Measurements from ENCODE around the gene MIA3. TPM values are rescaled to one million over a fixed set of nuclear protein-coding genes. Genes with fewer than 3 reads are reported as not detected.
A peak's percentile ranks its signal among the peaks of the same experiment; 100 is the strongest.

MIA3 gene
- total RNA-seq, 1 experiment from 2014 or later, result 29.1 TPM

- in situ Hi-C loops (cut with HindIII; ENCODE audit: low pct_unique_long_range_greater_than_20kb, low sequenced_read_pairs), result no loop called here
- no peak for DNase-seq (ENCODE audit: low read depth, low spot score)
Measured at GRCh38 chr1:222610728-222611127, 7.2 kb upstream of the MIA3 start.

DNA sequence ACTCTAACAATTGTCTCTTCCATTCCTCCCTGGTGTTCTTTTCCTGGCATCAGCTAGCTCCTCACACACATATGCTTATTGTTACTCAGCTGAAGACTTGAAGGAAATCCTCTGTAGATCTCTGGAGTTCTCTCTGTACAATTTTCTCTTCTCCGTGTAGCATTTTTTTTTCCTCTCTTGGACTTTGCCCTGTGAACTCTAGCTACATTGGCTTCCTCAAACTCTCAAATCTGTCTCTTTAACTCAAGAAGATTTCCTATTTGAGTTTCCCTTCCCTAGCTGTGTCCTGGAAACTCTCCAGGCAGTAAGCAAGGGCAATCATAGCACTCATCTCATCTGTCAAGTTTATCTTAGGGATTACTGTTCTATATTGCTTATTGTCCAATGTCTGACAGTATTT is 4.3 kb upstream of the MIA3 start:
- in situ Hi-C loops (cut with HindIII; ENCODE audit: low pct_unique_long_range_greater_than_20kb, low sequenced_read_pairs), result no loop called here
- no peak for DNase-seq (ENCODE audit: low read depth, low spot score)

- in situ Hi-C loops (cut with HindIII; ENCODE audit: low pct_unique_long_range_greater_than_20kb, low sequenced_read_pairs), result no loop called here
- no peak for DNase-seq (ENCODE audit: low read depth, low spot score)
Measured at GRCh38 chr1:222616525-222616924, 1.4 kb upstream of the MIA3 start.

DNA sequence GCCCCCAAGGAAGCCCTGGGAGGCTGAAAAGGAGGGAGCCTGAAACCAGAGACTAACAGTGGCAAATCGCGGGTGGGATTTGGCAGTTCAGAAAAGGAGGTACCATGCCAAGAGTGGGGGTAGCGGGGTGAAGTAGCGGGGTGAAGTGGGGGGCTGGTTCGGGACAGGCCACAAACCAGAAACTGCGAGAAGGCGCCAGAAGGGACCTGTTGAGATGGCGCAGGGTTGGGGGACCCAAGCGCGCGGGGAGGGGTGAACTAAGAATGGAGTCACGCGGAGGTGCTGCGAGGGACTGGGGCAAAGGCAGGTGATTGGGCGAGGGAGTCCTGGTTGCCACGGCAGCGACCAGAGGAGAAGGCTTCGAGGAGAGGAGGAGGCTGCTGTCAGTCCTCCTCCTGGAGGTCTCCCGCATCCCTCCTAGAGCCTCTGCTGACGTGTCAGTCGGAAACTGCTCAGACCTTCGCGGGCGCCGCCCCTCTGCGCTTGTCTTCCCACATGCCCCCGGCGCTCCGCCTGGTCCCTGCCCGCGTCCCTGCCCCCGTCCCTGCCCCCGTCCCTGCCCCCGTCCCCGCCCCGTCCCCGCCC is 438 bp upstream of the MIA3 start:
- DNase-seq (ENCODE audit: low read depth, low spot score), result peak; percentile 85
- in situ Hi-C loops (cut with HindIII; ENCODE audit: low pct_unique_long_range_greater_than_20kb, low sequenced_read_pairs), result no loop called here

- peak; percentile 19 for DNase-seq (ENCODE audit: low read depth, low spot score)
- in situ Hi-C loops (cut with HindIII; ENCODE audit: low pct_unique_long_range_greater_than_20kb, low sequenced_read_pairs), result no loop called here
Measured at GRCh38 chr1:222618880-222619596, 1.1 kb downstream of the MIA3 start.

DNA sequence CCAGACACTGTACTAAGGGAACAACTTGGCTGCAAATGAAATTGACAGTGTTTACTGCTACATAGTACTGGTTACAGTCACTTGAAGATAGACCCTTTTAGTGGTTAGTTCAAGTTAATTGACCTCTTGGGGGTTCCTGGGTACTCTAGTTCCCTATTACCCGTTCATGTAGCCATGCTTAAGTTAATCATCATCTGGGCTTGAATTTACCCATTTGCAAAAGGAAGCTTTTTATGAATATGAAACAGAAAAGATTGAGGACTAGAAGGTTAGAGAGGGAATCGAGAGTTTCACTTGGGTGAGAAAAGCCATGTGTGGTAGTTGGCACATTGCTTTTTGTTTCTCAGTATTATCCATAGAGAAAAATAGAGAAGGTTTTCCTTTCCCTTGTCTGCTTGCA is 2.7 kb downstream of the MIA3 start:
- no peak for DNase-seq (ENCODE audit: low read depth, low spot score)
- in situ Hi-C loops (cut with HindIII; ENCODE audit: low pct_unique_long_range_greater_than_20kb, low sequenced_read_pairs), result no loop called here

DNA sequence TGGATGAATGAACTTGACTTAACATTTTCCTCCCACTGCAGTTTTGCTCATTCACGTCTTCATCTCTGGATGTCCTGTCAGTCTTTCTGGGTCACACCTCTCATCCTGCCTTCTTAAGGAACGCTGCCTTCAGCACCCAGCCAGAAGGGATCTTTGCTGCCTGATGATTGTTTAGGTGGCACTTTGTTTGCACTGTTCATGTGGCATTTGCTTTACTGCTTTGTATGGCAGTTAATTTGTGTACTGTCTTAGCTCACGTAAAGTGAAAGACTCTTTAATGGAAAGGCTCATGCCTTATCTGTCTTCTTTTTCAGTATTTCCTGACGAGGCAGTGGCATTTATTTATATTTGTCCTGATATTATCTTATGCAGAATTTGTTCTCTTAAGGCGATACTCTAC is 4.9 kb downstream of the MIA3 start:
- DNase-seq (ENCODE audit: low read depth, low spot score), result no peak
- in situ Hi-C loops (cut with HindIII; ENCODE audit: low pct_unique_long_range_greater_than_20kb, low sequenced_read_pairs), result no loop called here

GRCh38 chr1:222623458-222623857 is 5.6 kb downstream of the MIA3 start:
- DNase-seq (ENCODE audit: low read depth, low spot score), result no peak
- in situ Hi-C loops (cut with HindIII; ENCODE audit: low pct_unique_long_range_greater_than_20kb, low sequenced_read_pairs), result no loop called here

DNA sequence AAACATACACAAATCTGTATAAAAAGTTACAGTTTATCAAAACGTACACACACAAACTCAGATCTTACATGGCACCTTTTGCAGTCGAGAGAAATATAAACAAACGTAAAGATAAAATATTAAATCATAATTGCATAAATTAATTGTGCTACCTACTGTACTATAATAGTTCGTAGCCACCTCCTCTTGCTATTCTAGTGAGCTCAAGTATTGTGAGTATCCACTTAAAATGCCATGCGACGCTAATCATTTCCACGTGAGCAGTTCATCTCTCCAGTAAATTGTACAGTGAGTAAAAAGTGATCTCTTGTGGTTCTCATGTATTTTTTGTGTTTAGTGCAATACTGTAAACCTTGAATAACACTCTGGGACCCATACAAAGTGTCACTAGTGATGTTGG is 6.3 kb downstream of the MIA3 start:
- no peak for DNase-seq (ENCODE audit: low read depth, low spot score)
- in situ Hi-C loops (cut with HindIII; ENCODE audit: low pct_unique_long_range_greater_than_20kb, low sequenced_read_pairs), result no loop called here

- in situ Hi-C loops (cut with HindIII; ENCODE audit: low pct_unique_long_range_greater_than_20kb, low sequenced_read_pairs), result no loop called here
- no peak for DNase-seq (ENCODE audit: low read depth, low spot score)
Measured at GRCh38 chr1:222627232-222627631, 9.3 kb downstream of the MIA3 start.

DNA sequence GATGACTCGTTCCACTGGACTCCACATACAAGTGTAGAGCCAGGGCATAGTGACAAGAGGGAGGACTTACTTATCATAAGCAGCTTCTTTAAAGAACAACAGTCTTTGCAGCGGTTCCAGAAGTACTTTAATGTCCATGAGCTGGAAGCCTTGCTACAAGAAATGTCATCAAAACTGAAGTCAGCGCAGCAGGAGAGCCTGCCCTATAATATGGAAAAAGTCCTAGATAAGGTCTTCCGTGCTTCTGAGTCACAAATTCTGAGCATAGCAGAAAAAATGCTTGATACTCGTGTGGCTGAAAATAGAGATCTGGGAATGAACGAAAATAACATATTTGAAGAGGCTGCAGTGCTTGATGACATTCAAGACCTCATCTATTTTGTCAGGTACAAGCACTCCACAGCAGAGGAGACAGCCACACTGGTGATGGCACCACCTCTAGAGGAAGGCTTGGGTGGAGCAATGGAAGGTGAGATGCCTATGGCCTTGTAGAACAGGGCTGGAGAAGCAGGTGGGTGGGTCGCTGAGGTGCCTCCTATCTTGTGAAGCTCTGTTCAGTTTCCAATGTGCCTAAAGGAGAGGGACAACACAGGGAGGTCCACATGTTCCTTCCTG is 12.1 kb downstream of the MIA3 start:
- no peak for DNase-seq (ENCODE audit: low read depth, low spot score)
- in situ Hi-C loops (cut with HindIII; ENCODE audit: low pct_unique_long_range_greater_than_20kb, low sequenced_read_pairs), result no loop called here

- no peak for DNase-seq (ENCODE audit: low read depth, low spot score)
- in situ Hi-C loops (cut with HindIII; ENCODE audit: low pct_unique_long_range_greater_than_20kb, low sequenced_read_pairs), result no loop called here
Measured at GRCh38 chr1:222631611-222632208, 13.8 kb downstream of the MIA3 start.

DNA sequence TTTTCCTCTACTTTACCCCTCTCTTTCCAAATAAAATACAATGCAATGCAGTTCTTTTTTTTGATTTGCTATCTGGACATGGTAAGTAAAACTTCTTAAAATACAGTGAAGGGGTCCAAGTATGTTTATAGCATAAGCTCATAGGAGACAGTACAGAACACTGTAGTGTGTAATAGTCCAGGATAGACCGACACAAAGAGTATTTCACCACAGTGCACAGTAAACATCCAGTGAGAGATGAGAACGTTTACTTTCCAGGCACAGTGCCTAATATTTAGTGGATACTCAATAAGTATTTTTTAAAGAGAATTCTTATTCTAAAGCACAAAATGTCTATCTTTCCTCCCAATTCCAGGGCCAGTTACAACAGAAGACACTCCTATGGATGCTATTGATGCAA is 14.9 kb downstream of the MIA3 start:
- DNase-seq (ENCODE audit: low read depth, low spot score), result no peak
- in situ Hi-C loops (cut with HindIII; ENCODE audit: low pct_unique_long_range_greater_than_20kb, low sequenced_read_pairs), result no loop called here

- DNase-seq (ENCODE audit: low read depth, low spot score), result peak; percentile 94
- in situ Hi-C loops (cut with HindIII; ENCODE audit: low pct_unique_long_range_greater_than_20kb, low sequenced_read_pairs), result no loop called here
Measured at GRCh38 chr1:222634180-222635013, 16.5 kb downstream of the MIA3 start.

GRCh38 chr1:222641269-222641948 is 23.5 kb downstream of the MIA3 start:
- in situ Hi-C loops (cut with HindIII; ENCODE audit: low pct_unique_long_range_greater_than_20kb, low sequenced_read_pairs), result no loop called here
- DNase-seq (ENCODE audit: low read depth, low spot score), result peak; percentile 13

GRCh38 chr1:222642468-222642867 is 24.6 kb downstream of the MIA3 start:
- in situ Hi-C loops (cut with HindIII; ENCODE audit: low pct_unique_long_range_greater_than_20kb, low sequenced_read_pairs), result no loop called here
- DNase-seq (ENCODE audit: low read depth, low spot score), result no peak

- DNase-seq (ENCODE audit: low read depth, low spot score), result peak; percentile 59
Measured at GRCh38 chr1:222643606-222643937, 25.7 kb downstream of the MIA3 start.

More at GRCh38 chr1:222643606-222643937, 25.7 kb downstream of the MIA3 start:
- in situ Hi-C loops (cut with HindIII; ENCODE audit: low pct_unique_long_range_greater_than_20kb, low sequenced_read_pairs), result no loop called here
